KMS-11 (cell line): ENCODE measurements around the gene CD300H.

ENCODE experiments used
- H2AFZ ChIP-seq: fragments of 200-600 bp; sonication (generic); 2 replicates; pipeline ENCODE4 v1.6.1; 2016; ENCODE audit warnings: antibody characterized with exemption, mixed run types, low read depth
- H3K27ac ChIP-seq: fragments of 200-600 bp; sonication (generic); 2 replicates; pipeline ENCODE4 v1.6.1; 2016; ENCODE audit warnings: mild to moderate bottlenecking, mixed run types
- H3K27me3 ChIP-seq: fragments of 200-600 bp; sonication (generic); 2 replicates; pipeline ENCODE4 v1.6.1; 2017; ENCODE audit warnings: mild to moderate bottlenecking, low read depth, mixed run types, moderate library complexity; ENCODE audit not compliant: insufficient read depth
- H3K36me3 ChIP-seq: fragments of 200-600 bp; sonication (generic); 2 replicates; pipeline ENCODE4 v1.6.1; 2017; ENCODE audit warnings: mild to moderate bottlenecking, mixed run types; ENCODE audit not compliant: insufficient read depth
- H3K4me1 ChIP-seq: fragments of 200-600 bp; sonication (generic); 2 replicates; pipeline ENCODE4 v1.6.1; 2016; ENCODE audit warnings: mild to moderate bottlenecking, low read depth, mixed run types; ENCODE audit not compliant: poor library complexity, severe bottlenecking
- H3K4me2 ChIP-seq: fragments of 200-600 bp; sonication (generic); 2 replicates; pipeline ENCODE4 v1.7.0; 2016; ENCODE audit warnings: mild to moderate bottlenecking, mixed run types
- H3K4me3 ChIP-seq: fragments of 200-600 bp; sonication (generic); IDR thresholded peaks from 2 replicates; pipeline ENCODE4 v1.6.1; 2017; ENCODE audit warnings: low read depth, low read length, mixed read lengths; ENCODE audit not compliant: insufficient read depth
- H3K79me2 ChIP-seq: fragments of 200-600 bp; sonication (generic); 2 replicates; pipeline ENCODE4 v1.6.1; 2016; ENCODE audit warnings: low read depth, mixed run types; ENCODE audit not compliant: insufficient read depth
- H3K9ac ChIP-seq: fragments of 200-600 bp; sonication (generic); 2 replicates; pipeline ENCODE4 v1.6.1; 2016; ENCODE audit warnings: mild to moderate bottlenecking, mixed run types
- H4K20me1 ChIP-seq: fragments of 200-600 bp; sonication (generic); 2 replicates; pipeline ENCODE4 v1.6.1; 2016; ENCODE audit warnings: mild to moderate bottlenecking, mixed run types; ENCODE audit not compliant: insufficient read depth
- TF ChIP-seq, protein P1 (sequence below): fragments of 200-600 bp; sonication (generic); conservative IDR thresholded peaks from 2 replicates; pipeline ENCODE4 v1.6.1; 2017; ENCODE audit warnings: low read depth, mild to moderate bottlenecking, antibody characterized with exemption, low read length, moderate library complexity, mixed read lengths

CD300H gene

GRCh38 chr17:74542166-74542565 lies 25.1 kb downstream of the CD300H start:
- no peak overlapping the region for H3K9ac ChIP-seq

GRCh38 chr17:74541176-74542111 lies 25.9 kb downstream of the CD300H start:
- Histone ChIP-seq H3K27me3 (peaks cover 92% of the 10 kb centered on the region), H3K4me2 (no peak overlapping the region), H4K20me1 (no peaks in the 10 kb centered on the region), H3K9ac (no peak overlapping the region), H2AFZ (no peak overlapping the region), H3K27ac (no peak overlapping the region), H3K4me3 (no peak overlapping the region), H3K36me3 (no peaks in the 10 kb centered on the region), H3K4me1 (no peaks in the 10 kb centered on the region), H3K79me2 (no peaks in the 10 kb centered on the region)
- TF ChIP-seq, protein P1, sequence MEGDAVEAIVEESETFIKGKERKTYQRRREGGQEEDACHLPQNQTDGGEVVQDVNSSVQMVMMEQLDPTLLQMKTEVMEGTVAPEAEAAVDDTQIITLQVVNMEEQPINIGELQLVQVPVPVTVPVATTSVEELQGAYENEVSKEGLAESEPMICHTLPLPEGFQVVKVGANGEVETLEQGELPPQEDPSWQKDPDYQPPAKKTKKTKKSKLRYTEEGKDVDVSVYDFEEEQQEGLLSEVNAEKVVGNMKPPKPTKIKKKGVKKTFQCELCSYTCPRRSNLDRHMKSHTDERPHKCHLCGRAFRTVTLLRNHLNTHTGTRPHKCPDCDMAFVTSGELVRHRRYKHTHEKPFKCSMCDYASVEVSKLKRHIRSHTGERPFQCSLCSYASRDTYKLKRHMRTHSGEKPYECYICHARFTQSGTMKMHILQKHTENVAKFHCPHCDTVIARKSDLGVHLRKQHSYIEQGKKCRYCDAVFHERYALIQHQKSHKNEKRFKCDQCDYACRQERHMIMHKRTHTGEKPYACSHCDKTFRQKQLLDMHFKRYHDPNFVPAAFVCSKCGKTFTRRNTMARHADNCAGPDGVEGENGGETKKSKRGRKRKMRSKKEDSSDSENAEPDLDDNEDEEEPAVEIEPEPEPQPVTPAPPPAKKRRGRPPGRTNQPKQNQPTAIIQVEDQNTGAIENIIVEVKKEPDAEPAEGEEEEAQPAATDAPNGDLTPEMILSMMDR = no peak

More at GRCh38 chr17:74542166-74542565, 25.1 kb downstream of the CD300H start:
- no peak overlapping the region for H2AFZ ChIP-seq
- no peak overlapping the region for H3K4me3 ChIP-seq
- H4K20me1 ChIP-seq = no peaks in the 10 kb centered on the region
- H3K27me3 ChIP-seq = peaks cover 91% of the 10 kb centered on the region
- no peaks in the 10 kb centered on the region for H3K36me3 ChIP-seq
- H3K4me2 ChIP-seq = no peak overlapping the region
- no peaks in the 10 kb centered on the region for H3K4me1 ChIP-seq
- TF ChIP-seq, protein P1 = no peak
- H3K79me2 ChIP-seq = no peaks in the 10 kb centered on the region
- no peak overlapping the region for H3K27ac ChIP-seq

- Histone ChIP-seq H3K27me3 (peaks cover 93% of the 10 kb centered on the region), H3K4me1 (no peaks in the 10 kb centered on the region), H3K27ac (no peak overlapping the region), H3K9ac (no peak overlapping the region), H3K36me3 (no peaks in the 10 kb centered on the region), H2AFZ (no peak overlapping the region), H4K20me1 (no peaks in the 10 kb centered on the region), H3K4me2 (no peak overlapping the region), H3K4me3 (no peak overlapping the region), H3K79me2 (no peaks in the 10 kb centered on the region)
- TF ChIP-seq, protein P1 = no peak
These were observed 28.0 kb downstream of the CD300H start for GRCh38 chr17:74539281-74539820.

- Histone ChIP-seq H4K20me1 (no peaks in the 10 kb centered on the region), H3K9ac (no peak overlapping the region), H3K27me3 (peaks cover 93% of the 10 kb centered on the region), H3K4me2 (no peak overlapping the region), H2AFZ (no peak overlapping the region), H3K4me1 (no peaks in the 10 kb centered on the region), H3K27ac (no peak overlapping the region), H3K4me3 (no peak overlapping the region), H3K36me3 (no peaks in the 10 kb centered on the region), H3K79me2 (no peaks in the 10 kb centered on the region)
- TF ChIP-seq, protein P1 = no peak
These were observed 30.4 kb downstream of the CD300H start for GRCh38 chr17:74536890-74537289.
